WTC11 (cell line): ENCODE data around the gene CFL1. TPM values are rescaled to one million over a fixed set of nuclear protein-coding genes. Genes with fewer than 3 reads are reported as not detected.

ENCODE experiments used
- ATAC-seq: fragments of 200-7000 bp; cut with Tn5 transposase; 2 replicates; pipeline ENCODE4 v1.10.0; 2021; ENCODE audit warnings: mild to moderate bottlenecking, moderate library complexity
- CTCF ChIA-PET: fragments of 300-600 bp; sonication (Branson Sonifier 250); formaldehyde crosslinking; loops from one replicate; lab custom pipeline; 2021; ENCODE audit warnings: antibody characterized with exemption; lab: Charles Lee
- POLR2A ChIA-PET: fragments of 350-600 bp; sonication (Branson Sonifier 250); formaldehyde crosslinking; loops from one replicate; lab custom pipeline; 2021; ENCODE audit warnings: antibody characterized with exemption; lab: Charles Lee
- DNase-seq: peaks from one replicate; pipeline ENCODE4 v3.0.0; 2021; ENCODE audit warnings: low spot score
- H3K27ac Mint-ChIP-seq: 2 replicates; pipeline ENCODE4 v1.8.0; 2021; ENCODE audit warnings: mixed read lengths
- H3K27me3 Mint-ChIP-seq: 2 replicates; pipeline ENCODE4 v1.8.0; 2021; ENCODE audit warnings: low read depth, mild to moderate bottlenecking, moderate library complexity, mixed read lengths
- H3K36me3 Mint-ChIP-seq: 2 replicates; pipeline ENCODE4 v1.8.0; 2021; ENCODE audit warnings: mixed read lengths
- H3K4me1 Mint-ChIP-seq: 2 replicates; pipeline ENCODE4 v1.8.0; 2022; ENCODE audit warnings: mixed read lengths
- H3K4me3 Mint-ChIP-seq: 2 replicates; pipeline ENCODE4 v1.8.0; 2021; ENCODE audit warnings: mild to moderate bottlenecking, moderate library complexity, mixed read lengths
- H3K9me3 Mint-ChIP-seq: 2 replicates; pipeline ENCODE4 v1.8.0; 2021; ENCODE audit warnings: mixed read lengths
- ELF4 ChIP-seq: sonication (generic); formaldehyde crosslinking; IDR thresholded peaks from 2 replicates; pipeline ENCODE4 v1.8.1; 2022; ENCODE audit warnings: low read depth, mild to moderate bottlenecking, moderate library complexity, missing genetic modification reagents
- EMX1 ChIP-seq: fragments of 250-450 bp; sonication (Bioruptor Pico); IDR thresholded peaks from 2 replicates; pipeline ENCODE4 v1.8.0; 2021; ENCODE audit warnings: mild to moderate bottlenecking
- FOXJ3 ChIP-seq: sonication (generic); formaldehyde crosslinking; IDR thresholded peaks from 2 replicates; pipeline ENCODE4 v1.9.0; 2021; ENCODE audit warnings: missing genetic modification reagents, mild to moderate bottlenecking, borderline replicate concordance
- GTF2I ChIP-seq: fragments of 250-450 bp; sonication (Bioruptor Pico); conservative IDR thresholded peaks from 2 replicates; pipeline ENCODE4 v1.4.0; 2021; ENCODE audit warnings: mild to moderate bottlenecking
- MYBL2 ChIP-seq: sonication (generic); formaldehyde crosslinking; IDR thresholded peaks from 2 replicates; pipeline ENCODE4 v1.8.1; 2023; ENCODE audit warnings: mild to moderate bottlenecking, moderate library complexity, missing genetic modification reagents
- NR1H2 ChIP-seq: sonication (generic); formaldehyde crosslinking; IDR thresholded peaks from 2 replicates; pipeline ENCODE4 v1.9.0; 2021; ENCODE audit warnings: mild to moderate bottlenecking, moderate library complexity, missing genetic modification reagents
- OVOL2 ChIP-seq: fragments of 250-450 bp; sonication (Bioruptor Pico); IDR thresholded peaks from 2 replicates; pipeline ENCODE4 v1.9.0; 2021; ENCODE audit warnings: mild to moderate bottlenecking, borderline replicate concordance
- PRRX2 ChIP-seq: fragments of 250-450 bp; sonication (Bioruptor Pico); IDR thresholded peaks from 2 replicates; pipeline ENCODE4 v1.8.0; 2021; ENCODE audit warnings: mild to moderate bottlenecking
- SMAD4 ChIP-seq: sonication (generic); formaldehyde crosslinking; IDR thresholded peaks from 2 replicates; pipeline ENCODE4 v1.8.0; 2022; ENCODE audit warnings: mild to moderate bottlenecking, missing genetic modification reagents
- ZNF263 ChIP-seq: sonication (generic); formaldehyde crosslinking; IDR thresholded peaks from 2 replicates; pipeline ENCODE4 v1.8.1; 2022; ENCODE audit warnings: low read depth, mild to moderate bottlenecking, moderate library complexity, missing genetic modification reagents
- ZNF416 ChIP-seq: fragments of 250-450 bp; sonication (Bioruptor Pico); IDR thresholded peaks from 2 replicates; pipeline ENCODE4 v1.9.0; 2021; ENCODE audit warnings: mild to moderate bottlenecking, inconsistent platforms
- ZNF671 ChIP-seq: fragments of 250-450 bp; sonication (Bioruptor Pico); IDR thresholded peaks from 2 replicates; pipeline ENCODE4 v1.8.0; 2021; ENCODE audit warnings: mild to moderate bottlenecking
- total RNA-seq: library from RNA; stranded (reverse); gene quantifications from 3 replicates; pipeline ENCODE4 v1.2.3, GENCODE V29; 2021
- TF ChIP-seq, protein P1 (sequence below): sonication (generic); formaldehyde crosslinking; IDR thresholded peaks from 2 replicates; pipeline ENCODE4 v1.8.1; 2022; ENCODE audit warnings: mild to moderate bottlenecking, missing genetic modification reagents, moderate library complexity, borderline replicate concordance
- TF ChIP-seq, protein P2 (sequence below): sonication (generic); formaldehyde crosslinking; IDR thresholded peaks from 2 replicates; pipeline ENCODE4 v1.8.1; 2023; ENCODE audit warnings: mild to moderate bottlenecking, missing genetic modification reagents, moderate library complexity
- TF ChIP-seq, protein P3 (sequence below): sonication (generic); formaldehyde crosslinking; IDR thresholded peaks from 2 replicates; pipeline ENCODE4 v1.8.0; 2023; ENCODE audit warnings: missing genetic modification reagents
- TF ChIP-seq, protein P4 (sequence below): fragments of 250-450 bp; sonication (Bioruptor Pico); conservative IDR thresholded peaks from 2 replicates; pipeline ENCODE4 v1.9.0; 2021; ENCODE audit warnings: mild to moderate bottlenecking
- TF ChIP-seq, protein P5 (sequence below): sonication (generic); formaldehyde crosslinking; IDR thresholded peaks from 2 replicates; pipeline ENCODE4 v1.8.1; 2022; ENCODE audit warnings: missing genetic modification reagents, borderline replicate concordance
- TF ChIP-seq, protein P6 (sequence below): fragments of 200-600 bp; IDR thresholded peaks from 2 replicates; pipeline ENCODE4 v1.8.0; 2022; ENCODE audit warnings: antibody characterized with exemption
- TF ChIP-seq, protein P7 (sequence below): sonication (generic); formaldehyde crosslinking; IDR thresholded peaks from 2 replicates; pipeline ENCODE4 v1.8.1; 2023; ENCODE audit warnings: mild to moderate bottlenecking, missing genetic modification reagents, moderate library complexity
- TF ChIP-seq, protein P8 (sequence below): sonication (generic); formaldehyde crosslinking; IDR thresholded peaks from 2 replicates; pipeline ENCODE4 v1.8.1; 2023; ENCODE audit warnings: mild to moderate bottlenecking, missing genetic modification reagents, borderline replicate concordance

Gene CFL1
- total RNA-seq, 1 experiment from 2014 or later = 1,073 TPM

DNA sequence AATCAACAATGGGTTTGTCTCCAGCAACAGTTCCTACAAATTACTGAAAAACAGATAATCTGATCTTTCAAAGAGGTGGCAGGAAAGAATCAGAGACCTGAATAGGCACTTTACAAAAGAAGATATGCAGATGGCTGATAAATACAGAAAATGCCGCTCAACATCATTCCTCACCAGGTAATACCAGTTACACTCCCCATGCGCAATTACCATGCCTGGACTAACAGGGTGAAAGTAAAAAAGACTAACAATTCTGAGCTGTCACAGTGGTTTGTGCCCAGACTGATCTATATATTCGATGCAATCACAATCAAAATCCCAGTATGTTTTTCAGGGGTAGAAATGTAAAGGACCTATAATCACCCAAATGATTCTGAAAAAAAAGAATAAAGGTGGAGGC is 14.2 kb downstream of the CFL1 start (continued):
- TF ChIP-seq, protein P1, sequence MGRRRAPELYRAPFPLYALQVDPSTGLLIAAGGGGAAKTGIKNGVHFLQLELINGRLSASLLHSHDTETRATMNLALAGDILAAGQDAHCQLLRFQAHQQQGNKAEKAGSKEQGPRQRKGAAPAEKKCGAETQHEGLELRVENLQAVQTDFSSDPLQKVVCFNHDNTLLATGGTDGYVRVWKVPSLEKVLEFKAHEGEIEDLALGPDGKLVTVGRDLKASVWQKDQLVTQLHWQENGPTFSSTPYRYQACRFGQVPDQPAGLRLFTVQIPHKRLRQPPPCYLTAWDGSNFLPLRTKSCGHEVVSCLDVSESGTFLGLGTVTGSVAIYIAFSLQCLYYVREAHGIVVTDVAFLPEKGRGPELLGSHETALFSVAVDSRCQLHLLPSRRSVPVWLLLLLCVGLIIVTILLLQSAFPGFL = no peak
- TF ChIP-seq FOXJ3 (CRISPR knock-in tag) (no peak), OVOL2 (CRISPR knock-in tag) (no peak), ZNF671 (CRISPR knock-in tag) (no peak), PRRX2 (no peak)
- TF ChIP-seq, protein P2, sequence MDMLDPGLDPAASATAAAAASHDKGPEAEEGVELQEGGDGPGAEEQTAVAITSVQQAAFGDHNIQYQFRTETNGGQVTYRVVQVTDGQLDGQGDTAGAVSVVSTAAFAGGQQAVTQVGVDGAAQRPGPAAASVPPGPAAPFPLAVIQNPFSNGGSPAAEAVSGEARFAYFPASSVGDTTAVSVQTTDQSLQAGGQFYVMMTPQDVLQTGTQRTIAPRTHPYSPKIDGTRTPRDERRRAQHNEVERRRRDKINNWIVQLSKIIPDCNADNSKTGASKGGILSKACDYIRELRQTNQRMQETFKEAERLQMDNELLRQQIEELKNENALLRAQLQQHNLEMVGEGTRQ (CRISPR knock-in tag) = no peak
- TF ChIP-seq, protein P3, sequence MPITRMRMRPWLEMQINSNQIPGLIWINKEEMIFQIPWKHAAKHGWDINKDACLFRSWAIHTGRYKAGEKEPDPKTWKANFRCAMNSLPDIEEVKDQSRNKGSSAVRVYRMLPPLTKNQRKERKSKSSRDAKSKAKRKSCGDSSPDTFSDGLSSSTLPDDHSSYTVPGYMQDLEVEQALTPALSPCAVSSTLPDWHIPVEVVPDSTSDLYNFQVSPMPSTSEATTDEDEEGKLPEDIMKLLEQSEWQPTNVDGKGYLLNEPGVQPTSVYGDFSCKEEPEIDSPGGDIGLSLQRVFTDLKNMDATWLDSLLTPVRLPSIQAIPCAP (CRISPR knock-in tag) = no peak
- TF ChIP-seq, protein P4, sequence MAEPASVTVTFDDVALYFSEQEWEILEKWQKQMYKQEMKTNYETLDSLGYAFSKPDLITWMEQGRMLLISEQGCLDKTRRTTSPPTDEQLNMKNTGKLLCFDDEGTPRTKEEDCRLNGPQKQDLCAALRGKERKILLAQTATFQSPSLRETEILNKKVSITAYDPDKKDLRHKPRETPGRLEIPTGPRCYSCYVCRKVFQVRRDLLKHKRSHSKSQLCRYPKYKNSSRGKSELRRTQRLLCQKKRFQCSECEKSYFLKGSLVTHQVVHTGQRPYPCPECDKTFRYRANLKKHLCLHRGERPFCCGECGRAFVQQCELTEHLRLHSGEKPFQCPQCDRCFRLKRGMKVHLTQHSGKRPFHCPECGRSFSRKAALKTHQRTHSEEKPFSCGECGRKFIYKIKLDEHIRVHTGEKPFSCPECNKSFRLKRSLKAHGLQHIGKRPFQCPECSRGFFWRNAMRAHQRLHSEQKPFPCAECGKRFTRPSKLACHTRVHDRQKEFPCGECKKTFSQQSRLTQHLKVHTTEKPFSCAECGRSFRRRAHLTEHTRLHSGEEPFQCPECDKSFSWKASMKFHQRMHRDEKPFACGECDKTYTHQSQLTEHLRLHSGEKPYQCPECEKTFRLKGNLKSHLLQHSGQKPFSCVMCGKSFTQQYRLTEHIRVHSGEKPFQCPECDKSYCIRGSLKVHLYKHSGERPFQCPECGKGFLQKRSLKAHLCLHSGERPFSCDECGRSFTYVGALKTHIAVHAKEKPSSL (CRISPR knock-in tag) = no peak

DNA sequence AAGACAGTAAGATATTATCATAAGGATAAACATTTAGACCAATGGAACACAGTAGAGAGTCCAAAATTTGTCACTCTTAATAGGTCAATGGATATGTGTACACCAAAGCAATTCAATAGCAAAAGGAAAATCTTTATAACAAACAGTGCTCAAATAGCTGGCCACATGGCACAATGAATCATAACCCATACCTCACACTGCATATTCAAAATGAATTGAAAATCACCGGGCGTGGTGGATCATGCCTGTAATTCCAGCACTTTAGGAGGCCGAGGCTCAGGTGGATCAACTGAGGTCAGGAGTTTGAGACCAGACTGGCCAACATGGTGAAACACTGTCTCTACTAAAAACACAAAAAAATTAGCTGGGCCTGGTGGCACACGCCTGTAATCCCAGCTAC is 15.8 kb downstream of the CFL1 start:
- H3K27ac Mint-ChIP-seq = no peak overlapping the region
- no peaks in the 10 kb centered on the region for H3K36me3 Mint-ChIP-seq
- no peaks in the 10 kb centered on the region for H3K4me1 Mint-ChIP-seq
- H3K9me3 Mint-ChIP-seq = no peaks in the 10 kb centered on the region
- POLR2A ChIA-PET = no interaction called here
- TF ChIP-seq, protein P5, sequence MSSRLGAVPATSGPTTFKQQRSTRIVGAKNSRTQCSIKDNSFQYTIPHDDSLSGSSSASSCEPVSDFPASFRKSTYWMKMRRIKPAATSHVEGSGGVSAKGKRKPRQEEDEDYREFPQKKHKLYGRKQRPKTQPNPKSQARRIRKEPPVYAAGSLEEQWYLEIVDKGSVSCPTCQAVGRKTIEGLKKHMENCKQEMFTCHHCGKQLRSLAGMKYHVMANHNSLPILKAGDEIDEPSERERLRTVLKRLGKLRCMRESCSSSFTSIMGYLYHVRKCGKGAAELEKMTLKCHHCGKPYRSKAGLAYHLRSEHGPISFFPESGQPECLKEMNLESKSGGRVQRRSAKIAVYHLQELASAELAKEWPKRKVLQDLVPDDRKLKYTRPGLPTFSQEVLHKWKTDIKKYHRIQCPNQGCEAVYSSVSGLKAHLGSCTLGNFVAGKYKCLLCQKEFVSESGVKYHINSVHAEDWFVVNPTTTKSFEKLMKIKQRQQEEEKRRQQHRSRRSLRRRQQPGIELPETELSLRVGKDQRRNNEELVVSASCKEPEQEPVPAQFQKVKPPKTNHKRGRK (CRISPR knock-in tag) = no peak
- TF ChIP-seq, protein P6, sequence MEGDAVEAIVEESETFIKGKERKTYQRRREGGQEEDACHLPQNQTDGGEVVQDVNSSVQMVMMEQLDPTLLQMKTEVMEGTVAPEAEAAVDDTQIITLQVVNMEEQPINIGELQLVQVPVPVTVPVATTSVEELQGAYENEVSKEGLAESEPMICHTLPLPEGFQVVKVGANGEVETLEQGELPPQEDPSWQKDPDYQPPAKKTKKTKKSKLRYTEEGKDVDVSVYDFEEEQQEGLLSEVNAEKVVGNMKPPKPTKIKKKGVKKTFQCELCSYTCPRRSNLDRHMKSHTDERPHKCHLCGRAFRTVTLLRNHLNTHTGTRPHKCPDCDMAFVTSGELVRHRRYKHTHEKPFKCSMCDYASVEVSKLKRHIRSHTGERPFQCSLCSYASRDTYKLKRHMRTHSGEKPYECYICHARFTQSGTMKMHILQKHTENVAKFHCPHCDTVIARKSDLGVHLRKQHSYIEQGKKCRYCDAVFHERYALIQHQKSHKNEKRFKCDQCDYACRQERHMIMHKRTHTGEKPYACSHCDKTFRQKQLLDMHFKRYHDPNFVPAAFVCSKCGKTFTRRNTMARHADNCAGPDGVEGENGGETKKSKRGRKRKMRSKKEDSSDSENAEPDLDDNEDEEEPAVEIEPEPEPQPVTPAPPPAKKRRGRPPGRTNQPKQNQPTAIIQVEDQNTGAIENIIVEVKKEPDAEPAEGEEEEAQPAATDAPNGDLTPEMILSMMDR = no peak
- no peak for DNase-seq
- CTCF ChIA-PET = interaction anchor here (1.7 to 2.7 kb wide), 3 partner anchors 10 to 62 kb away, joined by 4 to 9 read pairs (median 6); partner anchors contain the start of gene MUS81
- no peak overlapping the region for H3K4me3 Mint-ChIP-seq
- ATAC-seq = no peak
- peaks cover 3% of the 10 kb centered on the region for H3K27me3 Mint-ChIP-seq

DNA sequence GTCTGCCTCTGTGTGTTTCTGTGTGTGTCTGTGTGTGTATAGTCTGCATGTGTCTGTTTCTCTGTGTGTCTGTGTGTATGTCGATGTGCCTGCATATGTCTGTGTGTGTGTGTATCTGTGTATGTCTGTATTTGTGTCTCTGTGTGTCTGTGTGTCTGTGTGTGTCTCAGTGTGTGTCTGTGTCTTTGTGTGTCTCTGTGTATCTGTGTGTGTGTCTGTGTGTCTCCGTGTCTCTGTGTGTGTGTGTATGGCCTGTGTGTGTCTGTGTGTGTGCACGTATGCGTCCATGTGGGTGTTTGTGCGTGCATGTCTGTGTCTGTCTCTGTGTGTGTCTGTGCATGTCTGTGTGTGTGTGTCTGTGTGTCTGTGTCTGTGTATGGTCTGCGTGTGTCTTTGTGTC is 23.8 kb downstream of the CFL1 start:
- Mint-ChIP-seq H3K36me3 (no peaks in the 10 kb centered on the region), H3K9me3 (peaks cover 5% of the 10 kb centered on the region; the same call in 1 of the 2 replicates), H3K4me1 (peaks cover 10% of the 10 kb centered on the region), H3K27me3 (peaks cover 19% of the 10 kb centered on the region), H3K27ac (no peak overlapping the region), H3K4me3 (no peak overlapping the region)
- ATAC-seq (no peak), DNase-seq (no peak)
- ChIA-PET CTCF (interaction anchor here (1.0 to 4.1 kb wide), 9 partner anchors 17 to 211 kb away, joined by 4 to 35 read pairs (median 7); partner anchors contain the start of genes FIBP and MUS81), POLR2A (interaction anchor here (0.6 to 2.4 kb wide), 3 partner anchors 16 to 25 kb away, joined by 3 to 16 read pairs (median 3); partner anchors contain the start of gene MUS81)
- no peak for TF ChIP-seq MYBL2
- no peak for TF ChIP-seq ELF4 (CRISPR knock-in tag)
- TF ChIP-seq, protein P7, sequence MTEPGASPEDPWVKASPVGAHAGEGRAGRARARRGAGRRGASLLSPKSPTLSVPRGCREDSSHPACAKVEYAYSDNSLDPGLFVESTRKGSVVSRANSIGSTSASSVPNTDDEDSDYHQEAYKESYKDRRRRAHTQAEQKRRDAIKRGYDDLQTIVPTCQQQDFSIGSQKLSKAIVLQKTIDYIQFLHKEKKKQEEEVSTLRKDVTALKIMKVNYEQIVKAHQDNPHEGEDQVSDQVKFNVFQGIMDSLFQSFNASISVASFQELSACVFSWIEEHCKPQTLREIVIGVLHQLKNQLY (CRISPR knock-in tag) = no peak
- TF ChIP-seq SMAD4 (CRISPR knock-in tag) = no peak
- TF ChIP-seq NR1H2 = no peak
- no peak for TF ChIP-seq GTF2I
- no peak for TF ChIP-seq ZNF416 (CRISPR knock-in tag)
- TF ChIP-seq ZNF263 (CRISPR knock-in tag) = no peak
- no peak for TF ChIP-seq EMX1
- TF ChIP-seq, protein P8, sequence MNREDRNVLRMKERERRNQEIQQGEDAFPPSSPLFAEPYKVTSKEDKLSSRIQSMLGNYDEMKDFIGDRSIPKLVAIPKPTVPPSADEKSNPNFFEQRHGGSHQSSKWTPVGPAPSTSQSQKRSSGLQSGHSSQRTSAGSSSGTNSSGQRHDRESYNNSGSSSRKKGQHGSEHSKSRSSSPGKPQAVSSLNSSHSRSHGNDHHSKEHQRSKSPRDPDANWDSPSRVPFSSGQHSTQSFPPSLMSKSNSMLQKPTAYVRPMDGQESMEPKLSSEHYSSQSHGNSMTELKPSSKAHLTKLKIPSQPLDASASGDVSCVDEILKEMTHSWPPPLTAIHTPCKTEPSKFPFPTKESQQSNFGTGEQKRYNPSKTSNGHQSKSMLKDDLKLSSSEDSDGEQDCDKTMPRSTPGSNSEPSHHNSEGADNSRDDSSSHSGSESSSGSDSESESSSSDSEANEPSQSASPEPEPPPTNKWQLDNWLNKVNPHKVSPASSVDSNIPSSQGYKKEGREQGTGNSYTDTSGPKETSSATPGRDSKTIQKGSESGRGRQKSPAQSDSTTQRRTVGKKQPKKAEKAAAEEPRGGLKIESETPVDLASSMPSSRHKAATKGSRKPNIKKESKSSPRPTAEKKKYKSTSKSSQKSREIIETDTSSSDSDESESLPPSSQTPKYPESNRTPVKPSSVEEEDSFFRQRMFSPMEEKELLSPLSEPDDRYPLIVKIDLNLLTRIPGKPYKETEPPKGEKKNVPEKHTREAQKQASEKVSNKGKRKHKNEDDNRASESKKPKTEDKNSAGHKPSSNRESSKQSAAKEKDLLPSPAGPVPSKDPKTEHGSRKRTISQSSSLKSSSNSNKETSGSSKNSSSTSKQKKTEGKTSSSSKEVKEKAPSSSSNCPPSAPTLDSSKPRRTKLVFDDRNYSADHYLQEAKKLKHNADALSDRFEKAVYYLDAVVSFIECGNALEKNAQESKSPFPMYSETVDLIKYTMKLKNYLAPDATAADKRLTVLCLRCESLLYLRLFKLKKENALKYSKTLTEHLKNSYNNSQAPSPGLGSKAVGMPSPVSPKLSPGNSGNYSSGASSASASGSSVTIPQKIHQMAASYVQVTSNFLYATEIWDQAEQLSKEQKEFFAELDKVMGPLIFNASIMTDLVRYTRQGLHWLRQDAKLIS = no peak
